Astrocyte (in vitro differentiated cells and primary cell): Measurements from ENCODE around the gene KCTD15. TPM values are rescaled to one million over a fixed set of nuclear protein-coding genes. Genes with fewer than 3 reads are reported as not detected.

Experiments
- DNase-seq: peaks from one replicate; pipeline ENCODE4 v3.0.0-alpha.2; 2010; ENCODE audit warnings: low read depth
- FAIRE-seq: peaks from 2 replicates; lab custom pipeline; 2011; peaks lifted over from hg19 to GRCh38; lab: Jason Lieb, UNC
- H2AFZ ChIP-seq: 2 replicates; pipeline ENCODE4 v1.6.0; 2012; ENCODE audit warnings: low read depth, low read length, inconsistent platforms
- H3K27ac ChIP-seq: 2 replicates; pipeline ENCODE4 v1.5.1; 2011; ENCODE audit warnings: low read depth, low read length, inconsistent platforms
- H3K27me3 ChIP-seq: 2 replicates; pipeline ENCODE4 v1.6.0; 2011; ENCODE audit warnings: low read length, inconsistent platforms; ENCODE audit not compliant: insufficient read depth
- H3K36me3 ChIP-seq: 2 replicates; pipeline ENCODE4 v1.5.1; 2011; ENCODE audit warnings: low read length, inconsistent platforms; ENCODE audit not compliant: insufficient read depth
- H3K4me1 ChIP-seq: 2 replicates; pipeline ENCODE4 v1.5.1; 2011; ENCODE audit warnings: low read length, inconsistent platforms; ENCODE audit not compliant: insufficient read depth
- H3K4me2 ChIP-seq: 2 replicates; pipeline ENCODE4 v1.6.0; 2012; ENCODE audit warnings: low read length, inconsistent platforms
- H3K4me3 ChIP-seq: 2 replicates; pipeline ENCODE4 v1.5.1; 2011; ENCODE audit warnings: low read depth, mild to moderate bottlenecking, low read length, inconsistent platforms; ENCODE audit not compliant: insufficient read depth
- H3K79me2 ChIP-seq: 2 replicates; pipeline ENCODE4 v1.6.0; 2012; ENCODE audit warnings: mild to moderate bottlenecking, low read length, inconsistent platforms; ENCODE audit not compliant: insufficient read depth
- H3K9ac ChIP-seq: 2 replicates; pipeline ENCODE4 v1.6.0; 2012; ENCODE audit warnings: mild to moderate bottlenecking, low read length, inconsistent platforms
- H3K9me3 ChIP-seq: 2 replicates; pipeline ENCODE4 v1.5.1; 2012; ENCODE audit warnings: low read depth, mild to moderate bottlenecking, low read length, inconsistent platforms; ENCODE audit not compliant: insufficient read depth
- H4K20me1 ChIP-seq: 2 replicates; pipeline ENCODE4 v1.6.0; 2012; ENCODE audit warnings: low read length, inconsistent platforms; ENCODE audit not compliant: insufficient read depth
- H3K27ac Mint-ChIP-seq: one replicate; pipeline ENCODE4 v1.8.0; 2021; ENCODE audit warnings: mild to moderate bottlenecking, mixed read lengths; ENCODE audit not compliant: unreplicated experiment
- H3K27me3 Mint-ChIP-seq: one replicate; pipeline ENCODE4 v1.8.0; 2021; ENCODE audit warnings: low read depth, mixed read lengths; ENCODE audit not compliant: unreplicated experiment
- H3K36me3 Mint-ChIP-seq: one replicate; pipeline ENCODE4 v1.8.0; 2021; ENCODE audit warnings: low read depth, mixed read lengths; ENCODE audit not compliant: unreplicated experiment
- H3K4me1 Mint-ChIP-seq: one replicate; pipeline ENCODE4 v1.8.0; 2021; ENCODE audit warnings: low read depth, mixed read lengths; ENCODE audit not compliant: unreplicated experiment
- H3K4me3 Mint-ChIP-seq: one replicate; pipeline ENCODE4 v1.8.0; 2021; ENCODE audit warnings: mild to moderate bottlenecking, moderate library complexity, mixed read lengths; ENCODE audit not compliant: unreplicated experiment
- H3K9me3 Mint-ChIP-seq: one replicate; pipeline ENCODE4 v1.8.0; 2021; ENCODE audit warnings: mild to moderate bottlenecking, mixed read lengths; ENCODE audit not compliant: unreplicated experiment
- EZH2 ChIP-seq: IDR thresholded peaks from 2 replicates; pipeline ENCODE4 v1.6.1; 2012; ENCODE audit warnings: mild to moderate bottlenecking, low read length, inconsistent platforms; ENCODE audit not compliant: insufficient read depth
- total RNA-seq: library from RNA; stranded (reverse); gene quantifications from 2 replicates; pipeline ENCODE4 v1.2.1, GENCODE V29; 2021
- TF ChIP-seq, protein P1 (sequence below): IDR thresholded peaks from 2 replicates; pipeline ENCODE4 v1.5.1; 2011; ENCODE audit warnings: low read depth, mild to moderate bottlenecking, inconsistent platforms, low read length, moderate library complexity; ENCODE audit not compliant: insufficient read depth

The KCTD15 gene
- total RNA-seq, 1 donor from 2014 or later = 43.3 TPM

DNA sequence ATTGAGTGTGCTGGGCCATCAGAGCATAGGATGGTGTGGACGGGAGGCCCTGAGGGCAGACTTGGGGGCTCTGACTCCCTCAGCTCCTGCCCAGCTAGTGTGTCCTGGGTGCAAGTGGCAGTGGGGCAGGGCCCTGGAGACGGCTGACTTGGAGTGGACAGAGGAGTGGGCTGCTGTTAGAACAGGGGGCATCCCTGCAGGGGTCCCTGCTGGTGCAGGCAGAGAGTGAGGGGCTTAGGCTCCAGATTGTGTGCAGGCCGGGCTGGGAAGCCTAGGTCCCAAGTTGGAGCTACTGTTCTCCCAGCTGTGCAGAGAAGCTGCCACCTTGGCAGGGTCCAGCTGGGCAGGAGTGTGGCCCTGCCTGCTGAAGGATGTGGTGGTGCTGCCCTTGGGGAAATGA, 8.6 kb downstream of the KCTD15 start:
- DNase-seq = no peak
- H3K79me2 ChIP-seq = peaks cover 65% of the 10 kb centered on the region
- Mint-ChIP-seq H3K4me3 (no peak overlapping the region), H3K27me3 (no peaks in the 10 kb centered on the region), H3K36me3 (peaks cover 16% of the 10 kb centered on the region), H3K27ac (no peak overlapping the region), H3K9me3 (no peaks in the 10 kb centered on the region), H3K4me1 (peaks cover 2% of the 10 kb centered on the region)
- no peak overlapping the region for H3K27ac ChIP-seq
- H3K9me3 ChIP-seq = no peaks in the 10 kb centered on the region
- H3K4me2 ChIP-seq = no peak overlapping the region
- no peak for FAIRE-seq
- H4K20me1 ChIP-seq = peaks cover 82% of the 10 kb centered on the region
- TF ChIP-seq EZH2 = no peak
- TF ChIP-seq, protein P1, sequence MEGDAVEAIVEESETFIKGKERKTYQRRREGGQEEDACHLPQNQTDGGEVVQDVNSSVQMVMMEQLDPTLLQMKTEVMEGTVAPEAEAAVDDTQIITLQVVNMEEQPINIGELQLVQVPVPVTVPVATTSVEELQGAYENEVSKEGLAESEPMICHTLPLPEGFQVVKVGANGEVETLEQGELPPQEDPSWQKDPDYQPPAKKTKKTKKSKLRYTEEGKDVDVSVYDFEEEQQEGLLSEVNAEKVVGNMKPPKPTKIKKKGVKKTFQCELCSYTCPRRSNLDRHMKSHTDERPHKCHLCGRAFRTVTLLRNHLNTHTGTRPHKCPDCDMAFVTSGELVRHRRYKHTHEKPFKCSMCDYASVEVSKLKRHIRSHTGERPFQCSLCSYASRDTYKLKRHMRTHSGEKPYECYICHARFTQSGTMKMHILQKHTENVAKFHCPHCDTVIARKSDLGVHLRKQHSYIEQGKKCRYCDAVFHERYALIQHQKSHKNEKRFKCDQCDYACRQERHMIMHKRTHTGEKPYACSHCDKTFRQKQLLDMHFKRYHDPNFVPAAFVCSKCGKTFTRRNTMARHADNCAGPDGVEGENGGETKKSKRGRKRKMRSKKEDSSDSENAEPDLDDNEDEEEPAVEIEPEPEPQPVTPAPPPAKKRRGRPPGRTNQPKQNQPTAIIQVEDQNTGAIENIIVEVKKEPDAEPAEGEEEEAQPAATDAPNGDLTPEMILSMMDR = no peak
- H2AFZ ChIP-seq = no peak overlapping the region
- H3K4me1 ChIP-seq = no peaks in the 10 kb centered on the region
- no peak overlapping the region for H3K9ac ChIP-seq
- H3K36me3 ChIP-seq = peaks cover 24% of the 10 kb centered on the region
- no peaks in the 10 kb centered on the region for H3K27me3 ChIP-seq
- H3K4me3 ChIP-seq = no peak overlapping the region

DNA sequence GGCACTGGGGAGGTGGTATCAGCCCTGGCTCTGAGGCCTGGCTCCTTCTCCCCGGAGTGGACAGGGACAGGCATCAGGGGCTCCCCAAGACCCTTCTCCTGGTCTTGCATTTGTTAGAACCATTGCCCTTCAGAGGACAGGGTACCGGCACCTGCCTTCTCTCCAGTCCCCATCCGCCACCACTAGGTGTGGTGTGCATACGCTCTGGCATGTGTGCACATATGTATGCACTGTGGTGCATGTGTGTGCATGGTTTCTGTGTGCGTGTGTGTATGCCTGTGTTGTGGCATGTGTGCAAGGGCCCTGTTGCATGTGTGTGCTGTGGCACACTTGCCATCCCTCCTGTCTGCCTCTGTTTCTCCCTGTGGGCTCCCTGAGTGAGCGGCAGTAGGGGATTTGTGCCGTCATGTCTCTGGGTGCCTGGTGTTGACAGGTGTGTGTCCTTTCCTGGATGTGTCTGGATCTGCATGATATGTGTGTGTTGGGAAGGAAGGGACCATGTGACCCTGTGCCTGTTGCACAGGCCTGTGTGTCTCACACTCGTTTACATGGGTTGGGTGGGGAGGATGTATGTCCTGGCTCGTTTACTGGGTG, 9.3 kb downstream of the KCTD15 start:
- Histone ChIP-seq H3K79me2 (peaks cover 58% of the 10 kb centered on the region), H3K27ac (no peak overlapping the region), H2AFZ (no peak overlapping the region), H3K4me3 (no peak overlapping the region), H3K36me3 (peaks cover 20% of the 10 kb centered on the region), H4K20me1 (peaks cover 81% of the 10 kb centered on the region), H3K9ac (no peak overlapping the region), H3K27me3 (no peaks in the 10 kb centered on the region), H3K4me1 (no peaks in the 10 kb centered on the region), H3K4me2 (no peak overlapping the region), H3K9me3 (no peaks in the 10 kb centered on the region)
- no peak for DNase-seq
- Mint-ChIP-seq H3K9me3 (no peaks in the 10 kb centered on the region), H3K4me3 (no peak overlapping the region), H3K27ac (no peak overlapping the region), H3K36me3 (peaks cover 18% of the 10 kb centered on the region), H3K27me3 (no peaks in the 10 kb centered on the region), H3K4me1 (peaks cover 2% of the 10 kb centered on the region)
- FAIRE-seq = no peak
- TF ChIP-seq, protein P1 = no peak
- TF ChIP-seq EZH2 = no peak

DNA sequence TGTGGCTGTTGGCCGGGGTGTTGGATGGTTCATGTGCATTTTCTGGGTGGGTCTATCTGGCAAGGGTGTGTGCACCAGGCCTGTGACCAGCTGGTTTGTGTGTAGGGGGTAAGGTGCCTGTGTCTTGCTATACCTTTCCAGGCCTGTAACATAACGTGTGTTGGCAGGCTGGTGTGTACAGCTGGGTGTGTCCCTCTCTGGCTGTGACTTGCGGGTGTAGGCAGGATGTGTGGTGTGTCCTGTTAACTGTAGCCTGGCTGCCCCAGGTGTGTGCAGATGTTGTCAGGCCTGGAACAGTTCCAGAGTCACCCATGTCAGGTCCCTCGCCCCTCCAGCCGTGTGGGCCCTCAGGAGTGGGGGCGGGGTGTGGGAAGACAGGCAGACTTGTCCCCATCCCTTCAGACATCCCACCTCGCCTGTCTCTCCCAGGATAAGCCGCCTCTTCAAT, 9.8 kb downstream of the KCTD15 start:
- peaks cover 16% of the 10 kb centered on the region for H3K36me3 ChIP-seq
- H3K9me3 Mint-ChIP-seq = no peaks in the 10 kb centered on the region
- H3K4me1 Mint-ChIP-seq = peaks cover 2% of the 10 kb centered on the region
- H3K4me2 ChIP-seq = no peak overlapping the region
- peaks cover 18% of the 10 kb centered on the region for H3K36me3 Mint-ChIP-seq
- no peak overlapping the region for H3K27ac Mint-ChIP-seq
- no peak overlapping the region for H3K27ac ChIP-seq
- no peak overlapping the region for H3K4me3 Mint-ChIP-seq
- no peak overlapping the region for H3K9ac ChIP-seq
- FAIRE-seq (no peak), DNase-seq (no peak)
- H2AFZ ChIP-seq = no peak overlapping the region
- no peak overlapping the region for H3K4me3 ChIP-seq
- H3K4me1 ChIP-seq = no peaks in the 10 kb centered on the region
- TF ChIP-seq, protein P1 = no peak
- TF ChIP-seq EZH2 = no peak
- H3K9me3 ChIP-seq = no peaks in the 10 kb centered on the region
- H4K20me1 ChIP-seq = peaks cover 76% of the 10 kb centered on the region
- no peaks in the 10 kb centered on the region for H3K27me3 ChIP-seq
- no peaks in the 10 kb centered on the region for H3K27me3 Mint-ChIP-seq
- peaks cover 53% of the 10 kb centered on the region for H3K79me2 ChIP-seq
